RPMI7951 (cell line): ENCODE data around the gene MOBP. TPM values are rescaled to one million over a fixed set of nuclear protein-coding genes. Genes with fewer than 3 reads are reported as not detected.
"Not testable (repeated sequence)": the region's sequence is repeated elsewhere in the genome, so short reads cannot be mapped to it uniquely, and the experiment has no call there.

Experiments
- DNase-seq: peaks from one replicate; pipeline ENCODE4 v3.0.0-alpha.2; 2012; ENCODE audit warnings: low read depth
- total RNA-seq: library from RNA; depleted of rRNA; stranded (reverse); fragments of >200 nt; shearing (Covaris generic); gene quantifications from 2 replicates; pipeline ENCODE4 v1.2.3, GENCODE V29; 2014; rRNA removed

The MOBP gene, protein sequence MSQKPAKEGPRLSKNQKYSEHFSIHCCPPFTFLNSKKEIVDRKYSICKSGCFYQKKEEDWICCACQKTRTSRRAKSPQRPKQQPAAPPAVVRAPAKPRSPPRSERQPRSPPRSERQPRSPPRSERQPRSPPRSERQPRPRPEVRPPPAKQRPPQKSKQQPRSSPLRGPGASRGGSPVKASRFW
- not detected in 2 replicates for total RNA-seq

GRCh38 chr3:39467394-39468107 lies at the start of gene MOBP:
TSS of gene MOBP (plus strand) at chr3:39467680. CDS start at chr3:39502070, 34,390 bp downstream.
- DNase-seq = no peak

DNA sequence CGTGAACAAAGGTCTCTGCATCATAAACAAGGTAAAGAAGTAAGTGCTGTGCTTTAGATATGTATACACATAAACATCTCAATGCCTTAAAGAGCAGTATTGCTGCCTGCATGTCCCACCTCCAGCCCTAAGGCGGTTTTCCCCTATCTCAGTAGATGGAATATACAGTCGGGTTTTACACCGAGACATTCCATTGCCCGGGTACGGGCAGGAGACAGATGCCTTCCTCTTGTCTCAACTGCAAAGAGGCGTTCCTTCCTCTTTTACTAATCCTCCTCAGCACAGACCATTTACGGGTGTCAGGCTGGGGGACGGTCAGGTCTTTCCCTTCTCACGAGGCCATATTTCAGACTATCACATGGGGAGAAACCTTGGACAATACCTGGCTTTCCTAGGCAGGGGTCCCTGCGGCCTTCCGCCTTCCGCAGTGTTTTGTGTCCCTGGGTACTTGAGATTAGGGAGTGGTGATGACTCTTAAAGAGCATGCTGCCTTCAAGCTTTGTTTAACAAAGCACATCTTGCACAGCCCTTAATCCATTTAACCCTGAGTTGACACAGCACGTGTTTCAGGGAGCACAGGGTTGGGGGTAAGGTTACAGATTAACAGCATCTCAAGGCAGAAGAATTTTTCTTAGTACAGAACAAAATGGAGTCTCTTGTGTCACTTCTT lies 48.8 kb upstream of the MOBP start:
- not testable (repeated sequence) for DNase-seq

DNA sequence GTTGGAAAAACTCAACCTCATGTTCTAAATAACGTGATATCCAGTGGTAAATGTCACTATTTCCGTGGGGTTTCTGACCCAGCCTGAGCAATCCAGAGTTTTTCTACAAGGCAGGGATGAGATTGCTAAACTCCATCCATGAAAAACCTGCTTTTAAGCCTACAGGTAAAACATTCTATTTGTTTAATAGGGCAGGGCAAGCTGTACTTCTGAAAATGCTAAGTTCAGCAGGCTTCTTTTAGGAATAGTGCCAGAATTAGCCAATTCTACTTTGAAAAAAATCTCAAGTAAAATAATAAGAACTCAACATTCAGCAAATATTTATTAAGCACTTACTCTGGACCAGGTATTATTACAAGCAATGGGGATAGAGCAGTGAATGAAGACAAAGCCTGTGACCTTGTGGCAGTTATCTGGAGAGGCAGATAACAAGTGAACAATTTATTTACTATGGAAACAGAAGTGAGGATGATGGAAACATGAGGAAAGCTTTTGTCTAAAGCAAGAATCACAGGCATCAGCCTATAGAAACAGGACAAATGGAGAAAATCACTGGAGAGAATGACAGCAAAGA lies 47.7 kb upstream of the MOBP start:
- no peak for DNase-seq

DNA sequence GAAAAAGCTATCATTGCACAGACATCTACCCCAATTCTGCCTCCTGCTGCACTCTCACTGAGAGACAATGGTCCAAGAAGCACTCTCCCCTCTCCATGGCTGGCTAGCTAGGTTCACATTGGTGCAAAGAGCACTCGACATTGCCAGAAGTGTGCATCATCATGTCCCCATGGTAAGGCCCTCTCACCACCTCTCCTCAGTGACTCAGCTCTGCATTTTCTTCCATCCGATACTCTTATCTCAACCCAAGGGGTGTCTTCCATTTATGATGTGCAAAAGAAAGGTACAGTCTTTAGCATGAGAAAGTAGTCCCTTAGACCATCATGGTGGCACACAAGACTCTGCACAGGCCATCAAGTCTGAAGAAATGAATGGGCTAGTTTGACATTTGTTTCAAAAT lies 46.9 kb upstream of the MOBP start:
- no peak for DNase-seq

DNA sequence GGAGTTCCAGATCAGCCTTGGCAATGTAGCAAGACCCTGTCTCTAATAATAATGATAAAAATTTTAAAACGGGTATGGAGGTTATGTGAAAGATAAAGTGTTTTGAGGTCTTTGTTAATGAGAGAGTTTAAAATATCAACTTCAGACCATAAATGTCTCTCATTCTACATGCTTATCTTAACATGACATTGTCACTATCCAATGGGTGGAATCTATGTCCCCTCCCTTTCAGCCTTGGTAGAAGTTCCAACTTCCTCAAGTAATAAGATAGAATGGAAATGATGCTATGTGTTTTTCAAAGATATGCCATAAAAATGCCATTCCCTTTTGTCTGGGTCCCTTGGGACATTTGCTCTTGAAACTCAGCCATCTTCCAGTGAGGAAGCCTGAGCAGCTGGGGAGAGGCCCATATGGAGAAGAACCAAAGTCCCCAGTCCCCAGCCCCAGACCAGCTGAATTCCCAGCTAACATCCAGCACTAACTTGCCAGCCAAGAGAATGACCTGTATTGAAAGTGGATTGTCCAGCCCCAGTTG lies 44.0 kb upstream of the MOBP start:
- no peak for DNase-seq

GRCh38 chr3:39426312-39426711 lies 41.2 kb upstream of the MOBP start:
- DNase-seq = no peak

GRCh38 chr3:39427506-39427905 lies 40.0 kb upstream of the MOBP start:
- no peak for DNase-seq

- no peak for DNase-seq
These were observed 38.7 kb upstream of the MOBP start for GRCh38 chr3:39428745-39429201.

- no peak for DNase-seq
These were observed 38.0 kb upstream of the MOBP start for GRCh38 chr3:39429466-39429865.

DNA sequence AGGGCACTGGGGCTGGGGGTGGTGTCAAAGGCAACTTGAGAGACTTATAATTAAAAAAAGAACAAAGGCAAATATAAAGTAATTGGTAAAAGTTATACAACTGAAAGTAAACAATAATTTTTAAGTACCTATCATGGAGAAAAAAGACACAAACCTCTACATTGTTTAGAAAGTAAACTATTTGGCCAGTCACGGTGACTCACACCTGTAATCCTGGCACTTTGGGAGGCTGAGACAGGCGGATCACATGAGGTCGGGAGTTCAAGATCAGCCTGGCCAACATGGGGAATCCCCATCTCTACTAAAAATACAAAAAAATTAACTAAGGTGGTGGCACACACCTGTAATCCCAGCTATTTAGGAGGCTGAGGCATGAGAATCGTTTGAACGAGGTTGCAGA lies 35.1 kb upstream of the MOBP start:
- no peak for DNase-seq

- peak; percentile 70 for DNase-seq
These were observed 33.8 kb upstream of the MOBP start for GRCh38 chr3:39433642-39434041.

- peak; percentile 83 for DNase-seq
These were observed 32.9 kb upstream of the MOBP start for GRCh38 chr3:39434574-39434973.

DNA sequence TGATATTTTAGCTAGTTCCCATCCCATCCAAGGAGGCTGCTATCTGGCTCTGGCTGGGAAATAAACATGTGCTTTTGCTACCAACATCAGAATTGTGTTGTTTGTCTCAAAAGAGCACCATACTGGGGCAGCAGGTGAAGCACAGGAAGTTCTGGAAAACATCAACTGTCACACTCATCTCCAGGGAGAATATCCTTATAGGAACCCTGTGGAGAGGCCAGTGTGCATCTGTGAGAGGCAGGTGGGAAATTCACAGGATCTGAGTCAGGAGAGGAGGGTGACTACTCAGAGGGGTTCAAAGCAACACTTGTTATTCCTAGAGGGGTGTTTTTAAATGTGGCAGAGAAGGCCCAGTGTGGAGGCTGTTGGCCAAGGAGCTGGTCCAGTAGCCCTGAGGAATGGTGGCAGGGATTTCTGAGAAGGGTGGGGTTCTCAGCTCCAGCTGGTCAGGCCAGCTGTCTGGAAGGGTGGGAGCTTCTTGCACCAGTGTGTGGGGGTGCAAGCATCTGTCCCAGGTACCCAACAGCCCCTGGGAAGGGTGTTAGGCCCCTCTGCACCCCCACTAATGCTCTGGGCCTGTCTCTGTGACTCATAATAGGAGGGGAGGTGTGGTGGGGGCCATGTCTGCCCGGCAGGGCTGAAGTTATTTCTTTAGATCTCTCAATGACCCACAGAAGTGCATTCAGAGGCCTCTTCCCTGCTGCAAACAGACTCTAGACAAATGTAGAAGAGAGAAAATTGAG lies 32.3 kb upstream of the MOBP start:
- DNase-seq = peak; percentile 16

- DNase-seq = no peak
These were observed 28.6 kb upstream of the MOBP start for GRCh38 chr3:39438880-39439279.

- DNase-seq = no peak
These were observed 27.2 kb upstream of the MOBP start for GRCh38 chr3:39440316-39440715.

DNA sequence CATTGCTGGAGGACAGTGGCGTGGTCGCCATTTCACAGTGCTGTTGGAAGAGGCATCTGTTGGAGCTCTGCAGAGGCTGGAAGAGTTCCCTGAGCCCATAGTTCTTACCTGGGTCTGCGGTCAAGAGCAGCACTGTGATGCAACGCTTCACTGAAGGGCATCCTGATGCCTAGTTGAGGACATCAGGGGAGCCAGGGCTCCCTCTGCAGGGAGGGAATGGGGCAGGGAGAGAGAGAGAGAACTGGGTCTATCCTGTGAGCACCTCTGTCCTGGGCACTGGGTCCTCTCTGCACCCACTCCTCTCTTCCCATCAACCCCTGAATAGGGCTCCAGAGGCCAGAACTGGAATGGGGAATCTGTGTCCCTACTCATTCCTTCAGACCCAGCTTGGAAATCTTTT lies 23.9 kb upstream of the MOBP start:
- DNase-seq = no peak

DNA sequence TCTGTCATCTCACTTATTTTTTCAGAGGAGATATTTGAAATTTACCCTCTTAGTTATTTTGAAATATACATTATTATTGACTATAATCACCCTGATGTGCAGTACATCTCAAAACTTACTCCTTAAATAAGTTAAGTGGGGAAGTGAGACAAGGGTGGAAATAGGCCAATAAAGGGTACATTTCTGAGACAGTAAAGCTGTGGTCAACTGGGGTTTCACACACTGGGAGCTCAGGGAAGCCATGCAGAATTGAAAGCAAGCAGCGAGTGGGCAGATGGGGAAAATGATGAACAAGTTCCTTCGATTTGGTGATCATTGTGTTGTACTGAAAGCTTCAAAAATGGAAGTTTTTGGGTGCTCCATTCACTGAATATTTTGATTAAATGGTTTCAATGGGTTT lies 21.6 kb upstream of the MOBP start:
- DNase-seq = no peak

DNA sequence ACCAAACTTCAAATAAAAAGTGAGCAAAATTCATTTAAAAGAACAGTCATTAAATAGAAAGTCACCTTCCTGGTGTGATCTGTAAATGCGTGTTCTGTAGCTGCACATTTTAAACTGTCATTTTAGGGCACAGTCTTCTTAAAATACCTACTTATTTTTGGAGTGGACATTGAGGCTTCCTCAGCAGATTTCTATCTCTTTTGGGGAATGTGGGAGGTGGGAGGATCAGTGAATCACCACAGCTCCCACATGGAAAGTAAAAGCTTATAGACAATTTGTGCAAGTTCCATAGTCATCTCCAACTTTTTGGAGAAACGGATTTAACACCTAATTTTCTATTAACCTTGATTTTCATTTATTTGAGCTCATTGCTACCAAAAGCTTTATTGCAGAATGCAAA lies 21.0 kb upstream of the MOBP start:
- DNase-seq = no peak

GRCh38 chr3:39447637-39448483 lies 19.6 kb upstream of the MOBP start:
- DNase-seq = peak; percentile 76

DNA sequence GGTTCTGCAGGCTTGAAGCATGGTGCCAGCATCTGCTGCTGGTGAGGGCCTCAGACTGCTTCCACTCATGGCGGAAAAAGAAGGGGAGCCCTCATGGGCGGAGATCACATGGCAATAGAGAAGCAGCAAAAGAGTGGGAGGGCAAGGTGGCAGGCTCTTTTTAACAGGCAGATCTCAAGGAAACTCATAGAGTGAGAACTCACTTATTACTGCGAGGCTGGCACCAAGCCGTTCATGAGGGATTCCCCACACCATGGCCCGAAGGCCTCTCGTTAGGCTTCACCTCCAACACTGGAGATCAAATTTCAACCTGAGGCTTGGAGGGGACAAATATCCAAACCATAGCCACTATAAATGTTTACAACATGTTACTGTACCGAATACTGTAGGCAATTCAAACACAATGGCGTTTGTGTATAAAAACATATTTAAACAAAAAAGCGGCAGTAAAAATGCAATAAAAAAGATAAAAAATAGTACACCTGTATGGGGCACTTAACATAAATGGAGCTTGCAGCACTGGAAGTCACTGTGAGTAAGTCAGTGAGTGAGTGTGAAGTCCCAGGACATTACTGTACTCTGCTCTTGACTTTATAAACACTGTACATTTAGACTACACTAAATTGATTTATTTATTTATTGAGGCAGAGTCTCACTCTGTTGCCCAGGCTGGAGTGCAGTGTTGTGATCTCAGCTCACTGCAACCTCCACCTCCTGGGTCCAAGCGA lies 18.8 kb upstream of the MOBP start:
- no peak for DNase-seq
